Activated naive CD4-positive, alpha-beta T cell treated with anti-CD3 and anti-CD28 coated beads, Interleukin-2, amount 10 ng/mL, durations not matched to agents 7 days and 5 days (primary cell): ENCODE results near the gene LRRC47.

Experiments
- CTCF ChIA-PET: fragments of 350-600 bp; sonication (Branson Sonifier 250); formaldehyde crosslinking; loops from one replicate; lab custom pipeline; 2021; ENCODE audit warnings: antibody characterized with exemption; lab: Charles Lee
- DNase-seq: peaks from one replicate; pipeline ENCODE4 v3.0.0-alpha.2; 2020
- H3K27ac Mint-ChIP-seq: one replicate; pipeline ENCODE4 v1.8.0; 2021; ENCODE audit warnings: mild to moderate bottlenecking, moderate library complexity, mixed read lengths
- H3K27me3 Mint-ChIP-seq: one replicate; pipeline ENCODE4 v1.8.0; 2021; ENCODE audit warnings: mild to moderate bottlenecking, mixed read lengths
- H3K36me3 Mint-ChIP-seq: one replicate; pipeline ENCODE4 v1.8.0; 2021; ENCODE audit warnings: mixed read lengths
- H3K4me1 Mint-ChIP-seq: one replicate; pipeline ENCODE4 v1.8.0; 2021; ENCODE audit warnings: mixed read lengths
- H3K4me3 Mint-ChIP-seq: one replicate; pipeline ENCODE4 v1.8.0; 2021; ENCODE audit warnings: mild to moderate bottlenecking, moderate library complexity, mixed read lengths
- H3K9me3 Mint-ChIP-seq: one replicate; pipeline ENCODE4 v1.8.0; 2021; ENCODE audit warnings: mixed read lengths

Gene LRRC47

GRCh38 chr1:3775490-3776230 lies 20.6 kb downstream of the LRRC47 start:
- Mint-ChIP-seq H3K27me3 (peaks cover 31% of the 10 kb centered on the region), H3K27ac (no peak overlapping the region), H3K36me3 (peaks cover 9% of the 10 kb centered on the region), H3K9me3 (no peaks in the 10 kb centered on the region), H3K4me3 (no peak overlapping the region), H3K4me1 (peaks cover 8% of the 10 kb centered on the region)
- CTCF ChIA-PET, result interaction anchor here (0.6 to 1.5 kb wide), 9 partner anchors 12 to 127 kb away, joined by 3 to 12 read pairs (median 4); no protein-coding TSS in a partner anchor
- peak; percentile 69 for DNase-seq

- H3K4me3 Mint-ChIP-seq, result no peak overlapping the region
- H3K27ac Mint-ChIP-seq, result no peak overlapping the region
- peaks cover 38% of the 10 kb centered on the region for H3K27me3 Mint-ChIP-seq
- no peaks in the 10 kb centered on the region for H3K9me3 Mint-ChIP-seq
- peaks cover 8% of the 10 kb centered on the region for H3K4me1 Mint-ChIP-seq
- H3K36me3 Mint-ChIP-seq, result peaks cover 3% of the 10 kb centered on the region
- DNase-seq, result no peak
- CTCF ChIA-PET, result interaction anchor here (1.4 to 1.9 kb wide), 3 partner anchors 24 to 27 kb away, joined by 8 to 12 read pairs (median 11); no protein-coding TSS in a partner anchor
Measured at GRCh38 chr1:3774946-3775489, 21.3 kb downstream of the LRRC47 start.

GRCh38 chr1:3774276-3774945 lies 21.9 kb downstream of the LRRC47 start:
- DNase-seq, result no peak

GRCh38 chr1:3773572-3774275 lies 22.6 kb downstream of the LRRC47 start:
- CTCF ChIA-PET, result interaction anchor here (1.0 to 1.9 kb wide), 2 partner anchors 26 to 28 kb away, joined by 4 to 11 read pairs; no protein-coding TSS in a partner anchor
- peaks cover 51% of the 10 kb centered on the region for H3K27me3 Mint-ChIP-seq
- no peak overlapping the region for H3K4me3 Mint-ChIP-seq
- DNase-seq, result no peak
- H3K9me3 Mint-ChIP-seq, result no peaks in the 10 kb centered on the region
- H3K4me1 Mint-ChIP-seq, result peaks cover 8% of the 10 kb centered on the region
- no peaks in the 10 kb centered on the region for H3K36me3 Mint-ChIP-seq
- no peak overlapping the region for H3K27ac Mint-ChIP-seq

More at GRCh38 chr1:3774276-3774945, 21.9 kb downstream of the LRRC47 start:
- Mint-ChIP-seq H3K4me1 (peaks cover 8% of the 10 kb centered on the region), H3K9me3 (no peaks in the 10 kb centered on the region), H3K4me3 (no peak overlapping the region), H3K36me3 (peaks cover 2% of the 10 kb centered on the region), H3K27ac (no peak overlapping the region), H3K27me3 (peaks cover 44% of the 10 kb centered on the region)
- CTCF ChIA-PET, result interaction anchor here (1.9 kb wide), 1 partner anchor 27 kb away, joined by 11 read pairs; no protein-coding TSS in a partner anchor

GRCh38 chr1:3772715-3773571 lies 23.4 kb downstream of the LRRC47 start, which contains the start of gene SMIM1:
Gene SMIM1, plus strand, starts transcription at chr1:3772749. Its CDS starts 2,625 bp downstream, at chr1:3775374.
- peaks cover 51% of the 10 kb centered on the region for H3K27me3 Mint-ChIP-seq
- peak within 1 kb of the TSS; percentile 57 for H3K4me3 Mint-ChIP-seq
- no peaks in the 10 kb centered on the region for H3K36me3 Mint-ChIP-seq
- DNase-seq, result no peak
- peaks cover 8% of the 10 kb centered on the region for H3K4me1 Mint-ChIP-seq
- no peak within 1 kb of the TSS for H3K27ac Mint-ChIP-seq
- H3K9me3 Mint-ChIP-seq, result no peaks in the 10 kb centered on the region
- CTCF ChIA-PET, result interaction anchor here (1.0 to 1.9 kb wide), 2 partner anchors 27 to 29 kb away, joined by 4 to 11 read pairs; no protein-coding TSS in a partner anchor

- Mint-ChIP-seq H3K4me1 (peaks cover 8% of the 10 kb centered on the region), H3K27me3 (peaks cover 59% of the 10 kb centered on the region), H3K9me3 (no peaks in the 10 kb centered on the region), H3K36me3 (no peaks in the 10 kb centered on the region), H3K27ac (no peak overlapping the region), H3K4me3 (peak overlapping the region; percentile 57)
- CTCF ChIA-PET, result no interaction called here
- peak; percentile 94 for DNase-seq
Measured at GRCh38 chr1:3772027-3772714, 24.1 kb downstream of the LRRC47 start.

GRCh38 chr1:3771108-3772026 lies 24.9 kb downstream of the LRRC47 start:
- no peak for DNase-seq
- no peaks in the 10 kb centered on the region for H3K36me3 Mint-ChIP-seq
- H3K27ac Mint-ChIP-seq, result no peak overlapping the region
- no peaks in the 10 kb centered on the region for H3K9me3 Mint-ChIP-seq
- H3K27me3 Mint-ChIP-seq, result peaks cover 65% of the 10 kb centered on the region
- H3K4me3 Mint-ChIP-seq, result peak overlapping the region; percentile 57
- CTCF ChIA-PET, result no interaction called here
- peaks cover 8% of the 10 kb centered on the region for H3K4me1 Mint-ChIP-seq

GRCh38 chr1:3770047-3770765 lies 26.1 kb downstream of the LRRC47 start:
- H3K36me3 Mint-ChIP-seq, result no peaks in the 10 kb centered on the region
- H3K27me3 Mint-ChIP-seq, result peaks cover 63% of the 10 kb centered on the region
- CTCF ChIA-PET, result no interaction called here
- no peak for DNase-seq
- H3K4me3 Mint-ChIP-seq, result peak overlapping the region; percentile 2
- H3K27ac Mint-ChIP-seq, result no peak overlapping the region
- H3K4me1 Mint-ChIP-seq, result peaks cover 5% of the 10 kb centered on the region
- H3K9me3 Mint-ChIP-seq, result no peaks in the 10 kb centered on the region

- CTCF ChIA-PET, result no interaction called here
- no peak for DNase-seq
- no peaks in the 10 kb centered on the region for H3K9me3 Mint-ChIP-seq
Measured at GRCh38 chr1:3768811-3769390, 27.4 kb downstream of the LRRC47 start.

GRCh38 chr1:3767328-3767925 lies 28.9 kb downstream of the LRRC47 start:
- CTCF ChIA-PET, result interaction anchor here (0.7 to 1.2 kb wide), 3 partner anchors 9 to 133 kb away, joined by 3 read pairs; partner anchors contain the start of genes C1orf174 and LRRC47
- no peaks in the 10 kb centered on the region for H3K36me3 Mint-ChIP-seq
- H3K27ac Mint-ChIP-seq, result no peak overlapping the region
- H3K4me1 Mint-ChIP-seq, result peaks cover 5% of the 10 kb centered on the region
- peaks cover 52% of the 10 kb centered on the region for H3K27me3 Mint-ChIP-seq
- no peak for DNase-seq
- H3K9me3 Mint-ChIP-seq, result no peaks in the 10 kb centered on the region
- H3K4me3 Mint-ChIP-seq, result no peak overlapping the region

More at GRCh38 chr1:3768811-3769390, 27.4 kb downstream of the LRRC47 start:
- Mint-ChIP-seq H3K4me1 (peaks cover 5% of the 10 kb centered on the region), H3K4me3 (no peak overlapping the region), H3K27ac (no peak overlapping the region), H3K27me3 (peaks cover 63% of the 10 kb centered on the region), H3K36me3 (no peaks in the 10 kb centered on the region)
